Activated T-cell treated with anti-CD3 and anti-CD28 coated beads, Interleukin-2, amount 50 U/mL, for 24 hours (primary cell): ENCODE data around the gene PARD3B.
"Not testable (repeated sequence)": the region's sequence is repeated elsewhere in the genome, so short reads cannot be mapped to it uniquely, and the experiment has no call there.

Experiments used
- DNase-seq: peaks from one replicate; pipeline ENCODE4 v3.0.0-alpha.2; 2020
- H3K27ac Mint-ChIP-seq: 2 replicates; pipeline ENCODE4 v1.8.0; 2020; ENCODE audit warnings: mild to moderate bottlenecking, mixed read lengths
- H3K27me3 Mint-ChIP-seq: 2 replicates; pipeline ENCODE4 v1.8.0; 2020; ENCODE audit warnings: mixed read lengths
- H3K36me3 Mint-ChIP-seq: 2 replicates; pipeline ENCODE4 v1.8.0; 2020; ENCODE audit warnings: low read depth, mixed read lengths
- H3K4me1 Mint-ChIP-seq: 2 replicates; pipeline ENCODE4 v1.8.0; 2020; ENCODE audit warnings: low read depth, mixed read lengths
- H3K4me3 Mint-ChIP-seq: 2 replicates; pipeline ENCODE4 v1.8.0; 2020; ENCODE audit warnings: mild to moderate bottlenecking, moderate library complexity, mixed read lengths
- H3K9me3 Mint-ChIP-seq: 2 replicates; pipeline ENCODE4 v1.8.0; 2020; ENCODE audit warnings: mixed read lengths

PARD3B gene

GRCh38 chr2:204559358-204559757 lies 14.1 kb downstream of the PARD3B start:
- H3K27me3 Mint-ChIP-seq, DNase-seq, H3K4me1 Mint-ChIP-seq, H3K27ac Mint-ChIP-seq, H3K36me3 Mint-ChIP-seq, H3K9me3 Mint-ChIP-seq, H3K4me3 Mint-ChIP-seq: not testable (repeated sequence)

- H3K4me3 Mint-ChIP-seq: no peak overlapping the region
- H3K27me3 Mint-ChIP-seq: peaks cover 6% of the 10 kb centered on the region
- no peak overlapping the region for H3K27ac Mint-ChIP-seq
- no peak for DNase-seq
- H3K9me3 Mint-ChIP-seq: peaks cover 2% of the 10 kb centered on the region
- no peaks in the 10 kb centered on the region for H3K4me1 Mint-ChIP-seq
- no peaks in the 10 kb centered on the region for H3K36me3 Mint-ChIP-seq
Observed at GRCh38 chr2:204560902-204561301, 15.6 kb downstream of the PARD3B start.

- Mint-ChIP-seq H3K4me3 (no peak overlapping the region), H3K27me3 (peaks cover 6% of the 10 kb centered on the region), H3K9me3 (peaks cover 2% of the 10 kb centered on the region), H3K36me3 (no peaks in the 10 kb centered on the region), H3K4me1 (no peaks in the 10 kb centered on the region), H3K27ac (no peak overlapping the region)
- DNase-seq: no peak
Observed at GRCh38 chr2:204561771-204562170, 16.5 kb downstream of the PARD3B start.

- Mint-ChIP-seq H3K27me3 (peaks cover 7% of the 10 kb centered on the region), H3K36me3 (no peaks in the 10 kb centered on the region), H3K9me3 (no peaks in the 10 kb centered on the region), H3K4me1 (no peaks in the 10 kb centered on the region), H3K27ac (no peak overlapping the region), H3K4me3 (no peak overlapping the region)
- no peak for DNase-seq
Observed at GRCh38 chr2:204566439-204566838, 21.2 kb downstream of the PARD3B start.

GRCh38 chr2:204570421-204570820 lies 25.1 kb downstream of the PARD3B start:
- H3K27me3 Mint-ChIP-seq: peaks cover 7% of the 10 kb centered on the region
- no peaks in the 10 kb centered on the region for H3K36me3 Mint-ChIP-seq
- no peak overlapping the region for H3K27ac Mint-ChIP-seq
- H3K9me3 Mint-ChIP-seq: no peaks in the 10 kb centered on the region
- H3K4me3 Mint-ChIP-seq: no peak overlapping the region
- no peaks in the 10 kb centered on the region for H3K4me1 Mint-ChIP-seq
- no peak for DNase-seq

GRCh38 chr2:204571041-204571440 lies 25.8 kb downstream of the PARD3B start:
- H3K36me3 Mint-ChIP-seq: no peaks in the 10 kb centered on the region
- no peak for DNase-seq
- H3K27ac Mint-ChIP-seq: no peak overlapping the region
- H3K27me3 Mint-ChIP-seq: peaks cover 7% of the 10 kb centered on the region
- no peaks in the 10 kb centered on the region for H3K9me3 Mint-ChIP-seq
- H3K4me3 Mint-ChIP-seq: no peak overlapping the region
- H3K4me1 Mint-ChIP-seq: no peaks in the 10 kb centered on the region

- H3K9me3 Mint-ChIP-seq: no peaks in the 10 kb centered on the region
- peaks cover 7% of the 10 kb centered on the region for H3K27me3 Mint-ChIP-seq
- H3K4me1 Mint-ChIP-seq: peaks cover 2% of the 10 kb centered on the region
- H3K4me3 Mint-ChIP-seq: no peak overlapping the region
- H3K36me3 Mint-ChIP-seq: no peaks in the 10 kb centered on the region
- H3K27ac Mint-ChIP-seq: no peak overlapping the region
- DNase-seq: no peak
Observed at GRCh38 chr2:204571911-204572310, 26.6 kb downstream of the PARD3B start.

GRCh38 chr2:204573221-204573620 lies 27.9 kb downstream of the PARD3B start:
- Mint-ChIP-seq H3K9me3 (no peaks in the 10 kb centered on the region), H3K4me1 (peaks cover 2% of the 10 kb centered on the region), H3K4me3 (no peak overlapping the region), H3K36me3 (no peaks in the 10 kb centered on the region), H3K27me3 (no peaks in the 10 kb centered on the region), H3K27ac (no peak overlapping the region)
- no peak for DNase-seq

- Mint-ChIP-seq H3K27me3 (peaks cover 3% of the 10 kb centered on the region), H3K27ac (no peak overlapping the region), H3K9me3 (no peaks in the 10 kb centered on the region), H3K4me3 (no peak overlapping the region), H3K36me3 (no peaks in the 10 kb centered on the region), H3K4me1 (peaks cover 2% of the 10 kb centered on the region)
- no peak for DNase-seq
Observed at GRCh38 chr2:204574486-204574885, 29.2 kb downstream of the PARD3B start.

GRCh38 chr2:204575463-204575862 lies 30.2 kb downstream of the PARD3B start:
- Mint-ChIP-seq H3K4me3 (no peak overlapping the region), H3K36me3 (no peaks in the 10 kb centered on the region), H3K4me1 (peaks cover 2% of the 10 kb centered on the region), H3K27ac (no peak overlapping the region), H3K9me3 (no peaks in the 10 kb centered on the region), H3K27me3 (peaks cover 8% of the 10 kb centered on the region)
- DNase-seq: no peak

GRCh38 chr2:204576362-204576979 lies 31.2 kb downstream of the PARD3B start:
- H3K27ac Mint-ChIP-seq: no peak overlapping the region
- H3K4me3 Mint-ChIP-seq: no peak overlapping the region
- DNase-seq: no peak
- H3K4me1 Mint-ChIP-seq: peaks cover 2% of the 10 kb centered on the region
- no peaks in the 10 kb centered on the region for H3K9me3 Mint-ChIP-seq
- no peaks in the 10 kb centered on the region for H3K36me3 Mint-ChIP-seq
- peaks cover 8% of the 10 kb centered on the region for H3K27me3 Mint-ChIP-seq

- Mint-ChIP-seq H3K9me3 (no peaks in the 10 kb centered on the region), H3K36me3 (no peaks in the 10 kb centered on the region), H3K4me3 (no peak overlapping the region), H3K27ac (no peak overlapping the region), H3K4me1 (peaks cover 2% of the 10 kb centered on the region), H3K27me3 (peaks cover 21% of the 10 kb centered on the region)
- DNase-seq: no peak
Observed at GRCh38 chr2:204578928-204579598, 33.8 kb downstream of the PARD3B start.

- peaks cover 21% of the 10 kb centered on the region for H3K27me3 Mint-ChIP-seq
- DNase-seq: no peak
- H3K4me1 Mint-ChIP-seq: no peaks in the 10 kb centered on the region
- H3K4me3 Mint-ChIP-seq: no peak overlapping the region
- H3K27ac Mint-ChIP-seq: no peak overlapping the region
- H3K36me3 Mint-ChIP-seq: no peaks in the 10 kb centered on the region
- H3K9me3 Mint-ChIP-seq: no peaks in the 10 kb centered on the region
Observed at GRCh38 chr2:204581946-204582345, 36.7 kb downstream of the PARD3B start.

GRCh38 chr2:204583773-204584172 lies 38.5 kb downstream of the PARD3B start:
- H3K27me3 Mint-ChIP-seq: peaks cover 18% of the 10 kb centered on the region
- no peaks in the 10 kb centered on the region for H3K9me3 Mint-ChIP-seq
- no peaks in the 10 kb centered on the region for H3K4me1 Mint-ChIP-seq
- no peak for DNase-seq
- no peak overlapping the region for H3K4me3 Mint-ChIP-seq
- no peak overlapping the region for H3K27ac Mint-ChIP-seq
- H3K36me3 Mint-ChIP-seq: no peaks in the 10 kb centered on the region

GRCh38 chr2:204585930-204586329 lies 40.7 kb downstream of the PARD3B start:
- no peak overlapping the region for H3K4me3 Mint-ChIP-seq
- no peak overlapping the region for H3K27ac Mint-ChIP-seq
- H3K9me3 Mint-ChIP-seq: peaks cover 6% of the 10 kb centered on the region
- H3K4me1 Mint-ChIP-seq: no peaks in the 10 kb centered on the region
- H3K36me3 Mint-ChIP-seq: no peaks in the 10 kb centered on the region
- H3K27me3 Mint-ChIP-seq: peaks cover 13% of the 10 kb centered on the region
- DNase-seq: no peak
